Panc1 (cell line): ENCODE results near the gene SLC2A14. TPM values are rescaled to one million over a fixed set of nuclear protein-coding genes. Genes with fewer than 3 reads are reported as not detected.
"Not testable (repeated sequence)": the region's sequence is repeated elsewhere in the genome, so short reads cannot be mapped to it uniquely, and the experiment has no call there.

ENCODE experiments used
- ATAC-seq: fragments of 200-7000 bp; cut with Tn5 transposase; 2 replicates; pipeline ENCODE4 v1.9.1; 2020; ENCODE audit warnings: mild to moderate bottlenecking, moderate library complexity
- BruUV-seq: library from RNA; stranded (reverse); fragments of 400-500 nt; replicated peaks from 2 replicates; lab custom pipeline; 2021; lab: Mats Ljungman, UMichigan
- CTCF ChIA-PET: fragments of 300-600 bp; sonication (Branson Sonifier 250); formaldehyde crosslinking; loops from one replicate; lab custom pipeline; 2022; ENCODE audit warnings: antibody characterized with exemption; lab: Charles Lee
- POLR2A ChIA-PET: fragments of 300-600 bp; sonication (Branson Sonifier 250); formaldehyde crosslinking; loops from one replicate; lab custom pipeline; 2022; ENCODE audit warnings: antibody characterized with exemption; lab: Charles Lee
- DNase-seq: peaks from one replicate; pipeline ENCODE4 v3.0.0-alpha.2; 2010; ENCODE audit warnings: low read depth, low spot score
- H3K27ac ChIP-seq: 2 replicates; pipeline ENCODE4 v1.5.1; 2011; ENCODE audit warnings: mild to moderate bottlenecking, low read length, inconsistent platforms
- H3K27me3 ChIP-seq: fragments of 200-500 bp; sonication (Bioruptor generic); 2 replicates; pipeline ENCODE4 v1.6.0; 2014; ENCODE audit warnings: low read length, inconsistent platforms; ENCODE audit not compliant: control insufficient read depth, insufficient read depth
- H3K36me3 ChIP-seq: fragments of 200-500 bp; sonication (Bioruptor generic); 2 replicates; pipeline ENCODE4 v1.5.1; 2014; ENCODE audit warnings: inconsistent platforms, mild to moderate bottlenecking, low read length, moderate library complexity; ENCODE audit not compliant: control insufficient read depth, insufficient read depth
- H3K4me1 ChIP-seq: 2 replicates; pipeline ENCODE4 v1.5.1; 2011; ENCODE audit warnings: inconsistent platforms, mild to moderate bottlenecking, low read length, moderate library complexity; ENCODE audit not compliant: control insufficient read depth, insufficient read depth
- H3K4me3 ChIP-seq, 2 experiments: 2 replicates each; pipeline ENCODE4 v1.5.1; 2011 to 2012; ENCODE audit warnings: low read depth in 2 of 2, low read length in 2 of 2, mild to moderate bottlenecking in 2 of 2, inconsistent platforms in 1 of 2, moderate library complexity in 1 of 2
- H3K9me3 ChIP-seq: fragments of 200-500 bp; sonication (Bioruptor generic); 2 replicates; pipeline ENCODE4 v1.5.1; 2014; ENCODE audit warnings: low read depth, mild to moderate bottlenecking, inconsistent platforms, low read length, moderate library complexity; ENCODE audit not compliant: control insufficient read depth, insufficient read depth
- POLR2AphosphoS5 ChIP-seq: IDR thresholded peaks from 2 replicates; pipeline ENCODE4 v1.6.1; 2012; ENCODE audit warnings: mild to moderate bottlenecking, low read depth, low read length, moderate library complexity
- SIN3A ChIP-seq: IDR thresholded peaks from 2 replicates; pipeline ENCODE4 v1.6.1; 2012; ENCODE audit warnings: low read depth, mild to moderate bottlenecking, low read length, moderate library complexity, borderline replicate concordance; ENCODE audit not compliant: insufficient read depth
- TCF7L2 ChIP-seq: IDR thresholded peaks from 2 replicates; pipeline ENCODE4 v1.6.1; 2011; ENCODE audit warnings: mild to moderate bottlenecking, low read depth, low read length, inconsistent platforms
- in situ Hi-C: cut with HindIII; loops from 2 replicates; pipeline ENCODE4 v1.10.0; 2016; ENCODE audit warnings: low sequenced_read_pairs, low pct_unique_long_range_greater_than_20kb
- intact Hi-C: fragments of 100-400 bp; cut with micrococcal nuclease; formaldehyde crosslinking; loops from one replicate; pipeline ENCODE4 v1.10.0; 2022; ENCODE audit not compliant: unreplicated experiment
- total RNA-seq: library from RNA; stranded (reverse); gene quantifications from one replicate; pipeline ENCODE4 v1.2.1, GENCODE V29; 2021; ENCODE audit not compliant: unreplicated experiment
- TF ChIP-seq, protein P1 (sequence below), 2 experiments: IDR thresholded peaks; 2 replicates each; pipeline ENCODE4 v1.6.1; 2011 to 2012; ENCODE audit warnings: low read depth in 2 of 2, control low read depth in 1 of 2, low read length in 1 of 2, mild to moderate bottlenecking in 1 of 2, moderate library complexity in 1 of 2; ENCODE audit not compliant: insufficient read depth in 1 of 2
- TF ChIP-seq, protein P2 (sequence below): fragments of 450-650 bp; IDR thresholded peaks from 2 replicates; pipeline ENCODE4 v1.5.1; 2017; ENCODE audit warnings: mild to moderate bottlenecking

SLC2A14 gene
- total RNA-seq, 1 experiment from 2014 or later: not detected

DNA sequence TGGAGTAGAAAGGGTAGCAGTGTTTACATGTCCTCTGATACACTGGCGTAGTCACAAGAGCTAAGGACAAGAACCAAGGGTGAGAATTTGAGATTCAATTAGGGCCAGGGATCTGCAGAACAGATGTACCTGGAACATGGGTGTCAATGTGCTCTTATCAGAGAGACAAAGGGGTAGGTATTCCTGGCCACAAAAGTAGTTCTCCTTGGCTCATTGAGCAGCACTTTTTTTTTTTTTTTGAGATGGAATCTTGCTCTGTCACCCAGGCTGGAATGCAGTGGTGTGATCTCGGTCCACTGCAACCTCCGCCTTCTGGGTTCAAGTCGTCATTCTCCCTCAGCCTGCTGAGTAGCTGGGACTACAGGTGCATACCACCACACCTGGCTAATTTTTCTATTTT lies 33.6 kb upstream of the SLC2A14 start:
- CTCF ChIA-PET, in situ Hi-C loops, H3K4me1 ChIP-seq, H3K27ac ChIP-seq, BruUV-seq, H3K27me3 ChIP-seq, H3K9me3 ChIP-seq, intact Hi-C loops, POLR2A ChIA-PET, DNase-seq, H3K36me3 ChIP-seq, H3K4me3 ChIP-seq, ATAC-seq: not testable (repeated sequence)

DNA sequence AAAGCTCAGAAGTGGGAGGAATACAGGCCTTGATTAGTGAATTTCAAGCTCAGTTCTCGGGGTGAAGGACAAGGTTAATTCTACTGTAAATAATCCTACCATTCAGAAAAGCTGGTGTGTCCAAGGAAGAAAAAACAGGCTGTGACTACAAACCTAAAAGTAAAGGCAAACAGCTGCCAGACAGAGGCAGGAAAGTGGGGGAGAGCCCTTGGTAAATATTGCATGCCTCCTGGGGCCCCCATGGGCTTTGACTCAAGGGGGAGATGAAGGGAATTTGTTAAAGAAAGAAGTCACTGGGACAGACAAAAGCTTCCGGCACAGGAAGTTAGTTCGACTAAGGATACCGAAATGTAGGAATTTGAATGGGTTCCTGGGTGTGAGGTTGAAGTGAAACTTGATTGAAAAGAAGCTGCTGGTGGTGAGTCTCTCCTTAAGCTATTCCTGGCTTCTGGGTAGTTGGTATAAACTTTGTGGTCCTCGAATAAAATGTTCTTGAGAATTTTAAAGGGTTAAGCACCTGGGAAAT lies 32.9 kb upstream of the SLC2A14 start:
- H3K9me3 ChIP-seq, H3K27me3 ChIP-seq, in situ Hi-C loops, DNase-seq, H3K27ac ChIP-seq, intact Hi-C loops, H3K4me1 ChIP-seq, BruUV-seq, H3K4me3 ChIP-seq, H3K36me3 ChIP-seq, ATAC-seq: not testable (repeated sequence)
- CTCF ChIA-PET: interaction anchor here (0.6 kb wide), 2 partner anchors 11 to 29 kb away, joined by 3 read pairs; no protein-coding TSS in a partner anchor
- POLR2A ChIA-PET: interaction anchor here (0.6 kb wide), 1 partner anchor 31 kb away, joined by 3 read pairs; no protein-coding TSS in a partner anchor

DNA sequence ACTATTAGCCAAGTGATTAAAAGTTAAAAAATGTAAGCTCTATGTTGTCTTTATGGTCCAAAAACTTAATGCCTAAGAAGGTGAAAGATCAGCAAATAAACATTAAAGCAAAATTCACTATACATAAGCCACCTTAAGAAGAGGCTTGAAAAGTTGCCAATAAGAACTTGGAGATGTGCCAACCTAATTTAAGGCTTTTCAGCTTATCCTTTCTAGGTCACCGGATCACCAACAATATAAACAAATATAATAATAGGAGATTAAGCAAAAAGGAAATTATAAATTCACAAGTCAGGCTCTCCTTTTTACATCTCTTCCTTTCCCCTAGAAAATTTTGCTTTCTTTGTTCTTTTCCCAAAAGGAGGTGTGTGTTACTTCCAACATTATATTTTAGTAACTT lies 32.4 kb upstream of the SLC2A14 start:
- H3K36me3 ChIP-seq: no peaks in the 10 kb centered on the region
- H3K27me3 ChIP-seq: no peaks in the 10 kb centered on the region
- DNase-seq (no peak), ATAC-seq (no peak)
- TF ChIP-seq POLR2AphosphoS5 (no peak), TCF7L2 (no peak), SIN3A (no peak)
- TF ChIP-seq, protein P1, sequence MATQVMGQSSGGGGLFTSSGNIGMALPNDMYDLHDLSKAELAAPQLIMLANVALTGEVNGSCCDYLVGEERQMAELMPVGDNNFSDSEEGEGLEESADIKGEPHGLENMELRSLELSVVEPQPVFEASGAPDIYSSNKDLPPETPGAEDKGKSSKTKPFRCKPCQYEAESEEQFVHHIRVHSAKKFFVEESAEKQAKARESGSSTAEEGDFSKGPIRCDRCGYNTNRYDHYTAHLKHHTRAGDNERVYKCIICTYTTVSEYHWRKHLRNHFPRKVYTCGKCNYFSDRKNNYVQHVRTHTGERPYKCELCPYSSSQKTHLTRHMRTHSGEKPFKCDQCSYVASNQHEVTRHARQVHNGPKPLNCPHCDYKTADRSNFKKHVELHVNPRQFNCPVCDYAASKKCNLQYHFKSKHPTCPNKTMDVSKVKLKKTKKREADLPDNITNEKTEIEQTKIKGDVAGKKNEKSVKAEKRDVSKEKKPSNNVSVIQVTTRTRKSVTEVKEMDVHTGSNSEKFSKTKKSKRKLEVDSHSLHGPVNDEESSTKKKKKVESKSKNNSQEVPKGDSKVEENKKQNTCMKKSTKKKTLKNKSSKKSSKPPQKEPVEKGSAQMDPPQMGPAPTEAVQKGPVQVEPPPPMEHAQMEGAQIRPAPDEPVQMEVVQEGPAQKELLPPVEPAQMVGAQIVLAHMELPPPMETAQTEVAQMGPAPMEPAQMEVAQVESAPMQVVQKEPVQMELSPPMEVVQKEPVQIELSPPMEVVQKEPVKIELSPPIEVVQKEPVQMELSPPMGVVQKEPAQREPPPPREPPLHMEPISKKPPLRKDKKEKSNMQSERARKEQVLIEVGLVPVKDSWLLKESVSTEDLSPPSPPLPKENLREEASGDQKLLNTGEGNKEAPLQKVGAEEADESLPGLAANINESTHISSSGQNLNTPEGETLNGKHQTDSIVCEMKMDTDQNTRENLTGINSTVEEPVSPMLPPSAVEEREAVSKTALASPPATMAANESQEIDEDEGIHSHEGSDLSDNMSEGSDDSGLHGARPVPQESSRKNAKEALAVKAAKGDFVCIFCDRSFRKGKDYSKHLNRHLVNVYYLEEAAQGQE (IDR thresholded peaks at IDR 0.05; ENCODE audit: insufficient read depth in 1 of 2, low read depth in 2 of 2, low read length in 1 of 2): no peak
- TF ChIP-seq, protein P2, sequence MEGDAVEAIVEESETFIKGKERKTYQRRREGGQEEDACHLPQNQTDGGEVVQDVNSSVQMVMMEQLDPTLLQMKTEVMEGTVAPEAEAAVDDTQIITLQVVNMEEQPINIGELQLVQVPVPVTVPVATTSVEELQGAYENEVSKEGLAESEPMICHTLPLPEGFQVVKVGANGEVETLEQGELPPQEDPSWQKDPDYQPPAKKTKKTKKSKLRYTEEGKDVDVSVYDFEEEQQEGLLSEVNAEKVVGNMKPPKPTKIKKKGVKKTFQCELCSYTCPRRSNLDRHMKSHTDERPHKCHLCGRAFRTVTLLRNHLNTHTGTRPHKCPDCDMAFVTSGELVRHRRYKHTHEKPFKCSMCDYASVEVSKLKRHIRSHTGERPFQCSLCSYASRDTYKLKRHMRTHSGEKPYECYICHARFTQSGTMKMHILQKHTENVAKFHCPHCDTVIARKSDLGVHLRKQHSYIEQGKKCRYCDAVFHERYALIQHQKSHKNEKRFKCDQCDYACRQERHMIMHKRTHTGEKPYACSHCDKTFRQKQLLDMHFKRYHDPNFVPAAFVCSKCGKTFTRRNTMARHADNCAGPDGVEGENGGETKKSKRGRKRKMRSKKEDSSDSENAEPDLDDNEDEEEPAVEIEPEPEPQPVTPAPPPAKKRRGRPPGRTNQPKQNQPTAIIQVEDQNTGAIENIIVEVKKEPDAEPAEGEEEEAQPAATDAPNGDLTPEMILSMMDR: no peak
- no peak overlapping the region for H3K4me3 ChIP-seq
- in situ Hi-C loops: no loop called here
- intact Hi-C loops: no loop called here
- POLR2A ChIA-PET: no interaction called here
- no peaks in the 10 kb centered on the region for H3K9me3 ChIP-seq
- no TSS peak for BruUV-seq
- no peak overlapping the region for H3K27ac ChIP-seq
- CTCF ChIA-PET: interaction anchor here (0.6 kb wide), 1 partner anchor 30 kb away, joined by 3 read pairs; no protein-coding TSS in a partner anchor
- no peaks in the 10 kb centered on the region for H3K4me1 ChIP-seq

DNA sequence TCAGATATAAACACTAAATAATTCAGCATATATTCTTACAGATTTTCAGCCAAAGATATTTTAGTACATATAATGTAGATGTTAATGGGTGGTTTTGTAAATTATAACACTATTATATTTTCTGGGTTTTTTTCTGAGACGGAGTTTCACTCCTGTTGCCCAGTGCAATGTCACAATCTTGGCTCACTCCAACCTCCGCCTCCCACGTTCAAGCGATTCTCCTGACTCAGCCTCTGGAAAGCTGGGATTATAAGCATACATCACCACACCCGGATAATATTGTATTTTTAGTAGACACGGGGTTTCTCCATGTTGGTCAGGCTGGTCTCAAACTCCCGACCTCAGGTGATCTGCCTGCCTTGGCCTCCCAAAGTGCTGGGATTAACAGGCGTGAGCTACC lies 29.7 kb upstream of the SLC2A14 start:
- H3K27me3 ChIP-seq, H3K27ac ChIP-seq, H3K4me1 ChIP-seq, CTCF ChIA-PET, BruUV-seq, H3K36me3 ChIP-seq, DNase-seq, POLR2A ChIA-PET, H3K9me3 ChIP-seq, ATAC-seq, in situ Hi-C loops, intact Hi-C loops, H3K4me3 ChIP-seq: not testable (repeated sequence)
